OCI-LY3 (cell line): ENCODE data around the gene PFKFB4.
A peak's percentile ranks its signal among the peaks of the same experiment; 100 is the strongest.

Source experiments
- CTCF ChIP-seq: fragments of 200-600, 300-600 bp; sonication (generic); IDR thresholded peaks from 2 replicates; pipeline ENCODE4 v1.5.1; 2014; ENCODE audit warnings: antibody characterized with exemption, low read length, low read depth
- EZH2phosphoT487 ChIP-seq: fragments of 200-600 bp; shearing (Covaris generic); IDR thresholded peaks from 2 replicates; pipeline ENCODE4 v1.6.1; 2018; ENCODE audit warnings: antibody characterized with exemption, mixed run types, low read depth

DNA sequence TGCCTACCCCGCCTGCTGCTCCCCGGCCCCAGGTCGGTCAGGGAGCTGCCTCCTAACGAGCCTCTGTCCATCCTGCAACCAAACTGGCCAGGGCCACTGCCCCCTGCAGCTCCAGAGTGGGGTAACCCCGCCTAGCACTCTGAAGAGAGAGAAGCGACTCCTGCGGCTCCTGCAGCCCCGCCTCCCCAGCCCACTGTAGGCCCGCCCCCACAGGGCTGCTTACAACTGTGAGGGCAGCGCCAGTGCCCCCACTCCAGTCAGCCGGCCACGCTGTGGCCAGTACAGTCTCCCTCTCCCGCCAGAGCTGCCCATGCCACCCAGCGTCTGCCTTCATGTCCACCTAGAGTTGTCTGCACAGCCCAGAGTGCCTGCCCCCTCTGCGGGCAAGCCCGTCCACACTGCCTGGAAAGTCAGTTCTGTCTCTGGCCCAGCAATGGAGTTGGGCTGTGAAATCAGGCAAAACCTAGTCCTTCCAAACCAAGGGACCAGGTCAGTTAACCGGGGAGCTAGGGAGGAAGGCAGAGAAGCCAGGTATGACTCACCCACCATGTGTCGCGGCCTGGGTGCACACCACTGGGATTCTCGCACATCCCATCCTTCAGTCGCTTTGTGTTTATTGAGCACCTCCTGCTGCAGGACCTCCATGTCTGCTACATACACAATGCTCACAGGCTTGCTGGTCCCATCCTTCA is 4.6 kb upstream of the PFKFB4 start:
- TF ChIP-seq CTCF: peak; percentile 6; the same call in 1 of the 2 replicates
- TF ChIP-seq EZH2phosphoT487: no peak
